Central memory CD8-positive, alpha-beta T cell (primary cell): Measurements from ENCODE around the gene APBA3.

Experiments
- ATAC-seq: fragments of 150-1000 bp; cut with Tn5 transposase; replicated peaks from 2 replicates; pipeline ENCODE4 v1.10.0; 2022; ENCODE audit warnings: mild to moderate bottlenecking, moderate FRiP score, moderate number of reproducible peaks; ENCODE audit not compliant: poor library complexity, severe bottlenecking; ENCODE audit errors: extremely low read depth
- DNase-seq, 2 donors: peaks; one replicate each; pipeline ENCODE4 v3.0.0; 2021; ENCODE audit warnings: low spot score in 2 of 2
- H3K27ac Mint-ChIP-seq: one replicate; pipeline ENCODE4 v1.8.0; 2022; ENCODE audit warnings: low read depth, mild to moderate bottlenecking, moderate library complexity, mixed read lengths
- H3K27me3 Mint-ChIP-seq: one replicate; pipeline ENCODE4 v1.8.0; 2022; ENCODE audit warnings: mixed read lengths
- H3K36me3 Mint-ChIP-seq: one replicate; pipeline ENCODE4 v1.8.0; 2022; ENCODE audit warnings: mild to moderate bottlenecking, moderate library complexity, mixed read lengths; ENCODE audit not compliant: insufficient read depth
- H3K4me1 Mint-ChIP-seq: one replicate; pipeline ENCODE4 v1.8.0; 2022; ENCODE audit warnings: mixed read lengths
- H3K4me3 Mint-ChIP-seq: one replicate; pipeline ENCODE4 v1.8.0; 2022; ENCODE audit warnings: mild to moderate bottlenecking, moderate library complexity, mixed read lengths
- H3K9me3 Mint-ChIP-seq: one replicate; pipeline ENCODE4 v1.8.0; 2022; ENCODE audit warnings: mixed read lengths

APBA3 gene

DNA sequence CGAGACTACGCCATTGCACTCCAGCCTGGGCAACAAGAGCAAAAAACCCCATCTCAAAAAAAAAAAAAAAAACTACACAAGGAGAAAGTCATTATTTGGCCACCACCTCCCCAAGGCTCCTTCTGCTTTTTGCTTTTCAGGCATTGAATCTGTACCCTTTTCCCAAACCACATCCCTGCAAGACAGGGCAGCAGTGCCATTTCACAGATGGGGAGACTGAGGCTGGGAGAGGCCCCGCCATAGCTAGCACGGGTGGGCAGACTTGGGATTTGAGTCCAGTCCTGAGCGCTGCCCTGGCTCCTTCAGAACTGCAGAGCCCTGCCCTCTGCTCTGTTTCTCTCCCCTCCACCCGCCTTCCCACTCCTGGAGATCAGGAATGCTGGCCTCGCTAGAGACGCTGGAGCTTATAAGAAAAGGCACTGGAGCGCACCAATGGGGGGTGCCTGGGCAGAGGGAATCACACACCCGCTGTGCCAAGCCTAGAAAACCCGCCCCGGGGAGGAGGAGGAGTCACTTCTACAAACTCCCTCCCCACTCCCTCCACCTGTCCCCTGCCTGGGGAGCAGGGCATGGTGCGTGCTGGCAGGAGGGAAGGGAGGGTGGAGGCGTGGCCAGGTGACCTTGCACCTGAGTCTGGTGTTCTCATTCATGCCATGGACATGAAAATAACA, 35.7 kb downstream of the APBA3 start:
- Mint-ChIP-seq H3K27me3 (peaks cover 7% of the 10 kb centered on the region), H3K27ac (no peak overlapping the region)
- DNase-seq, result no peak

GRCh38 chr19:3725121-3725520, 36.4 kb downstream of the APBA3 start:
- no peaks in the 10 kb centered on the region for H3K4me1 Mint-ChIP-seq
- no peaks in the 10 kb centered on the region for H3K9me3 Mint-ChIP-seq
- no peak overlapping the region for H3K27ac Mint-ChIP-seq
- ATAC-seq (no peak), DNase-seq (no peak)
- peaks cover 14% of the 10 kb centered on the region for H3K27me3 Mint-ChIP-seq
- no peak overlapping the region for H3K4me3 Mint-ChIP-seq
- H3K36me3 Mint-ChIP-seq, result peaks cover 2% of the 10 kb centered on the region

More for the DNA sequence above, 35.7 kb downstream of the APBA3 start:
- no peaks in the 10 kb centered on the region for H3K9me3 Mint-ChIP-seq
- no peak overlapping the region for H3K4me3 Mint-ChIP-seq
- H3K4me1 Mint-ChIP-seq, result no peaks in the 10 kb centered on the region
- ATAC-seq, result no peak
- H3K36me3 Mint-ChIP-seq, result peaks cover 2% of the 10 kb centered on the region

DNA sequence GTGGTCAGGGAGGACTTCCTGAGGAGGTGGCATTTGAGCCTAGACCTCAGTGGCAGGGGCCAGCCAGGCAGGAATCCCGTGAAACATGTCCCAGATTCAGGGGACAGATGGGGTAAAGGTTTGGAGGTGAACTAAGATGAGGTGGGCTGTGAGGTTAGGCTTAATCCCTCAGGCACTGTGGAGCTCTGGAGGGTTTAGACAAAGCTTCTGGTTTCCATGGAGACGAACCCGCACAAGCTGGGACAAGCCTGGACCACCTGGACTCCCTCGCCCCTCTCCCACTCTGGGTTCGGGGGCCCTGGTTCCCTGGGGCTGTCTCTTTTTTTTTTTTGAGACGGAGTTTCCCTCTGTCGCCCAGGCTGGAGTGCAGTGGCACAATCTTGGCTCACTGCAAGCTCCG, 37.6 kb downstream of the APBA3 start:
- H3K4me1 Mint-ChIP-seq, result no peaks in the 10 kb centered on the region
- H3K36me3 Mint-ChIP-seq, result peaks cover 2% of the 10 kb centered on the region
- H3K4me3 Mint-ChIP-seq, result no peak overlapping the region
- ATAC-seq, result no peak
- peaks cover 14% of the 10 kb centered on the region for H3K27me3 Mint-ChIP-seq
- DNase-seq, result no peak
- no peaks in the 10 kb centered on the region for H3K9me3 Mint-ChIP-seq
- H3K27ac Mint-ChIP-seq, result no peak overlapping the region

GRCh38 chr19:3723110-3723488, 38.4 kb downstream of the APBA3 start:
- Mint-ChIP-seq H3K27ac (no peak overlapping the region), H3K36me3 (peaks cover 2% of the 10 kb centered on the region), H3K4me3 (peak overlapping the region; percentile 73), H3K9me3 (no peaks in the 10 kb centered on the region), H3K4me1 (no peaks in the 10 kb centered on the region), H3K27me3 (peaks cover 14% of the 10 kb centered on the region)
- DNase-seq (no peak), ATAC-seq (no peak)

- H3K27ac Mint-ChIP-seq, result no peak overlapping the region
- peak overlapping the region; percentile 73 for H3K4me3 Mint-ChIP-seq
- no peak for ATAC-seq
- no peaks in the 10 kb centered on the region for H3K9me3 Mint-ChIP-seq
- no peak for DNase-seq
- H3K27me3 Mint-ChIP-seq, result peaks cover 14% of the 10 kb centered on the region
- peaks cover 2% of the 10 kb centered on the region for H3K36me3 Mint-ChIP-seq
- H3K4me1 Mint-ChIP-seq, result no peaks in the 10 kb centered on the region
Observed at GRCh38 chr19:3722443-3723109, 38.9 kb downstream of the APBA3 start.

DNA sequence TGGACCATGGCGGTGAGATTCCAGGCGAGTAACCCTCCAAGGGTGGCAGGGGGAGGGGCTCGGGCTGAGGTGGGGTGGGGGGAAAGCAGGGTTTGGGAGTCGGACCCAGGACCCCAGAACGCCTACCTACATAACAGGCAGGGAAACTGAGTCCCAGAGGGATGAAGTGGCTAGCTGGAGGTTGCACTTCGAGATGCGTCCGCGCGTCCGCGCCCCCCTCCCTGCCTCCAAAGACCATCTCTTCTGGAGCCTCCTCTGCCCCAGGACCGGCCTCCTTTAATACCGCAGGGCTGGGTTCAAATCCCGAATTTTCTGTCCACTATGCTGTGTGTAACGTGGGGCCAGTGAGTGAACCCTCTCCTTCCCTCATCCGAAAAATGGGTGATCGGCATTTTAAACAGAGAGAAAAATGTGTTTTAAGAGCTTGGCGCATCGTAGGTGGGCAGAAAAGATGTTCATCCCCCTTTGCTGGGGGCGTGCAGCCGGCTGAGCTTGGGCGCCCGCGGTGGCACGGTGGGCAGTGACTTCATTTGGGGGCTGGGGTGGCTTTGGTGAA, 39.5 kb downstream of the APBA3 start:
- Mint-ChIP-seq H3K4me3 (peak overlapping the region; percentile 73), H3K27ac (no peak overlapping the region), H3K36me3 (peaks cover under 1% of the 10 kb centered on the region), H3K27me3 (peaks cover 14% of the 10 kb centered on the region), H3K9me3 (no peaks in the 10 kb centered on the region), H3K4me1 (no peaks in the 10 kb centered on the region)
- DNase-seq (no peak), ATAC-seq (no peak)

DNA sequence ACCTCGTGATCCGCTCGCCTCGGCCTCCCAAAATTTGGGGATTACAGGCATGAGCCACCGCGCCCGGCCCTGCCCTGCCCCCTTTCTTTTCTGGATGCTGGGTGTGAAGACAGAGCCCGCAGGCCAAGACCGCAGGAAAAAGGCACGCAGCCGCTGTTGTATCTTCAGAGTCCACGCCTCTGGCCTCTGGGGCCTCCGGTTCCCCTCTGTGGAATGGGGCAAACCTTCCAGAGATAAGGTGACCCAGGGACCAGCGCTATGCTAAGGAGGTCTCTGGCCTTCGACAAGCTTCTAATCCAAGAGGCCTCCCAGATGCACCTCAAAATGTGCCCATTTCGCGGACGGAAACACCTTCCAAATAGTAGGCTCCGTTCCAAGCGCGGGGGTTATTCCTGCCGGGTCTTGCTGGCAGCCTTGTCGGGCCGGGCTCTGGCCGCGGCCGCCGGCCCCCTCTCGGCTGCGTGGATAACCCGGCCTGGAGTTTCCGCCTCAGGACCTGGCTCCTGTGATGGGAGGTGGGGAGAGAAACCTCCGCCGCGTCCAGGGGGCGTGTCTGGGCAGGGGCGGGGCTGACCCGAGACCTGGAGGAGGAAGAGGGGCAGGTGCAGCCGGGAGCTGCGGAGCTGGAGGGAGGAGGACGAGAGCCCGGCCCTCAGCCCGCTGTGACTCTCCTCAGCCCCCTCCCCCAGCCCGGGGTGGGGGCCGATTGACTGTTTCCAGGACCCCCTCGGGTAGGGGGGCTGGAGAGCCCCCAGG, 40.2 kb downstream of the APBA3 start:
- Mint-ChIP-seq H3K36me3 (no peaks in the 10 kb centered on the region), H3K27ac (no peak overlapping the region), H3K4me3 (peak overlapping the region; percentile 73), H3K27me3 (peaks cover 14% of the 10 kb centered on the region), H3K4me1 (no peaks in the 10 kb centered on the region), H3K9me3 (no peaks in the 10 kb centered on the region)
- ATAC-seq, result peak; percentile 82
- peak; percentile 70 to 83 for DNase-seq

DNA sequence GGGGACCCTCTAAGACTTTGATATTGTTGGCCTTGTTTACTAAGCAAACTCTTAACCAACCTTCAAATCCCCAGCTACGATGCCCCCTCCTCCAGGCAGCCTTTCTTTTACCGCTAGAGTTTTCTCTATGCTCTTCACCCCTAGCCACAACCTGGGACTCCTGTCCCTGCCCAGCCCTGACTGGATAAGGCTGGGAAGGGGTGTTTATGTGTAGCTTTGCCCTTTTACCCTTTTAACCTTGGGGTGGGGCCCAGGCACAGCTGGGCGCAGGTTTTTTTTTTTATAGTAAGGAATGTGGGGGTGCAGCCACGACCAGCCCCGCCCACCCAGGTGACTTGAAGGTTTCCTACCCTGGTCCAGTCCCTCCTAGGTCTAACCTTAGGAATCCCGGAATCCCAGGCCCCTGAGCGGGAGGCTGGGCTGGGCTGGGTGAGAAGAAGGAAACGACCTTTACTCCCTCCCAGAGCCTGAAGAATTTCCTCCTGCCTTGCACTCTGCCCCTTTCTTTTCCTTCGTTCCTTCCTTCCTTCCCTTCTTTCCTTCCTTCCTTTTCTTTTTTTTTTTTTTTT, 41.1 kb downstream of the APBA3 start:
- Mint-ChIP-seq H3K27ac (no peak overlapping the region), H3K9me3 (no peaks in the 10 kb centered on the region), H3K36me3 (no peaks in the 10 kb centered on the region), H3K4me3 (no peak overlapping the region), H3K27me3 (peaks cover 14% of the 10 kb centered on the region), H3K4me1 (no peaks in the 10 kb centered on the region)
- DNase-seq (no peak), ATAC-seq (no peak)

DNA sequence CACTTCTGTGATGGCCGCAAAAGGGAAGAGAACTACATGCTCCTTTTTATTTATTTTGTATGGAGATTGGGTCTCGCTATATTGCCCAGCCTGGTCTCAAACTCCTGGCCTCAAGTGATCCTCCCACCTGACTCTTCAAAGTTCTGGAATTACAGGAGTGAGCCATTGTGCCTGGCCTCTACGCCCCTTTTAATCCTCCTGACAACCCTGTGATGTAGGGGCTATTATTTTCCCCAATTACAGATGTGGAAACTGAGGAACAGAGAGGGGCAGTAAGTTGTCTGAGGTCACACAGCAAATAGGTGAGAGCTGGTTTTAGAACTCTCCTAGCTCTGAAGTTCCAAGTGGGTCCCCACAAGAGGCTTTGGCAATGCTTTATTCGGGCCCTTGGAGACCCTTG, 41.6 kb downstream of the APBA3 start:
- no peaks in the 10 kb centered on the region for H3K4me1 Mint-ChIP-seq
- DNase-seq, result no peak
- peaks cover 14% of the 10 kb centered on the region for H3K27me3 Mint-ChIP-seq
- H3K36me3 Mint-ChIP-seq, result no peaks in the 10 kb centered on the region
- H3K27ac Mint-ChIP-seq, result no peak overlapping the region
- ATAC-seq, result no peak
- H3K4me3 Mint-ChIP-seq, result no peak overlapping the region
- H3K9me3 Mint-ChIP-seq, result no peaks in the 10 kb centered on the region

- no peak for DNase-seq
- H3K9me3 Mint-ChIP-seq, result no peaks in the 10 kb centered on the region
- ATAC-seq, result no peak
- H3K36me3 Mint-ChIP-seq, result no peaks in the 10 kb centered on the region
- peaks cover 11% of the 10 kb centered on the region for H3K27me3 Mint-ChIP-seq
- H3K4me3 Mint-ChIP-seq, result no peak overlapping the region
- no peak overlapping the region for H3K27ac Mint-ChIP-seq
- peaks cover 5% of the 10 kb centered on the region for H3K4me1 Mint-ChIP-seq
Observed at GRCh38 chr19:3716147-3716668, 45.3 kb downstream of the APBA3 start.

DNA sequence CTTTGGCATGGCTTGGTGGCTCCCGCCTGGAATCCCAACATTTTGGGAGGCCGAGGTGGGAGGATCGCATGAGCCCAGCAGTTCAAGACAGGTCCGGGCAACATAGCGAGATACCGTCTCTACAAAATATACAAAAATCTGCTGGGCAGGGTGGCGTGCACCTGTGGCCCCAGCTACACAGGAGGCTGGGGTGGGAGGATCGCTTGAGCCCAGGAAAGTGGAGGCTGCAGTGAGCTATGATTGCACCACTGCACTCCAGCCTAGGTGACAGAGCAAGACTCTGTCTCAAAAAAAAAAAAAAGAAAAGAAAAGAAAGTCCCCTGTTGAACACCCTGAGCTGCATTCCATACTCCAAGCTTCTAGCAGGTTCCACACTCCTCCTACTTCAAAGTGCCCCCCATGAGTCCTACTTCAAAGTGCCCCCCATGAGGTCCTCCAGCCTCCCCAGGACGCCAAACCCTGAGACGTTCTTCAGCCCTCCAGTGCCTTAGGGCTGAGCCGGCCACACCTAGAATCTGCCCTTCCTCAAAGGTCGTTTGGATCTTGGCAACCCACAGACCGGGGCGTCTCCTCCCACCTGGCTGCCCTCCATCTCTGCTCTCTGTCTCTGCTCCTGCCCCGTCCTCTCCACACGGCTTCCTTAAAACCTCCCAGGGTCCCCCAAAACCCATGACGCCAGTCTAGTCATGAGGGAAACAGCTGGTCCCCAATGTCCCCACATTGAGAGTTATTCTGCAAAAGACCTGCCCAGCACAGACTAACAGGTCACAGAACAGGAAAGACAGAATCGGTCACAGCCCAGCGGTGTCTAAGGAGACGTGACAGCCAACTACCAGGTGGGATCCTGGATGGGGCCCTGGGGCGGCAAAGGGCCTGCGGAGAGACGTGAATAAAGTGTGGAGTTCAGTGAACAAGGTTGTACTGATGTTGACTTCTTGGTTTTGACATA, 48.6 kb downstream of the APBA3 start:
- H3K4me3 Mint-ChIP-seq, result no peak overlapping the region
- ATAC-seq (no peak), DNase-seq (no peak)
- peaks cover 1% of the 10 kb centered on the region for H3K36me3 Mint-ChIP-seq
- H3K9me3 Mint-ChIP-seq, result no peaks in the 10 kb centered on the region
- no peaks in the 10 kb centered on the region for H3K27me3 Mint-ChIP-seq
- H3K27ac Mint-ChIP-seq, result no peak overlapping the region
- peaks cover 5% of the 10 kb centered on the region for H3K4me1 Mint-ChIP-seq
